Adrenal gland (tissue), 12 donors: ENCODE data around the gene TDRD12. TPM values are rescaled to one million over a fixed set of nuclear protein-coding genes. Genes with fewer than 3 reads are reported as not detected.

Experiments
- DNase-seq, 7 donors: peaks; one replicate each; pipeline ENCODE4 v3.0.0-alpha.2; 2019 to 2020
- H3K27ac ChIP-seq, 5 donors: fragments of 200-600 bp; sonication (generic) in 4 of 5; 1 replicate in 3 of 5; 2 replicates in 2 of 5; pipeline versions ENCODE4 v1.5.1 to v1.8.0; 2016 to 2020; ENCODE audit warnings: mild to moderate bottlenecking in 1 of 5
- H3K27me3 ChIP-seq: fragments of 200-600 bp; 2 replicates; pipeline ENCODE4 v1.8.0; 2021
- H3K36me3 ChIP-seq, 2 donors: fragments of 200-600 bp; replicated peaks in 1 of 2; 1 replicate in 1 of 2; 2 replicates in 1 of 2; pipeline versions ENCODE4 v1.5.1 to v1.8.0; 2018 to 2022
- H3K4me1 ChIP-seq, 2 donors: fragments of 200-600 bp; replicated peaks in 1 of 2; 1 replicate in 1 of 2; 2 replicates in 1 of 2; pipeline versions ENCODE4 v1.5.1 to v1.8.0; 2018 to 2021
- H3K4me3 ChIP-seq, 4 donors: fragments of 200-600 bp; sonication (generic) in 3 of 4; one replicate each; pipeline ENCODE4 v1.5.1; 2016 to 2018
- H3K9me3 ChIP-seq, 3 donors: fragments of 200-600 bp; sonication (generic) in 1 of 3; replicated peaks in 1 of 3; 1 replicate in 2 of 3; 2 replicates in 1 of 3; pipeline versions ENCODE4 v1.5.1 to v1.8.0; 2016 to 2021
- POLR2A ChIP-seq, 2 donors: fragments of 450-650 bp; IDR thresholded peaks; one replicate each; pipeline ENCODE4 v1.6.1; 2017; ENCODE audit warnings: antibody characterized with exemption in 2 of 2, mild to moderate bottlenecking in 2 of 2, moderate library complexity in 1 of 2
- WGBS, 4 donors: extraction: QIAGEN DNeasy Blood & Tissue Kit in 2 of 4; methylation state at CpG; one replicate each; pipeline versions ENCODE4 v1.1.5 to v1.1.7; 2013 to 2017; 5-methylcytosine and 5-hydroxymethylcytosine counted together
- intact Hi-C, 2 donors: fragments of 100-400 bp; cut with DNase I; formaldehyde crosslinking; loops; one replicate each; pipeline versions ENCODE4 v1.14.1 to v1.15.0; 2022 to 2023
- polyA plus RNA-seq, 3 donors: library from polyadenylated mRNA; stranded (reverse); fragments of 200-250 nt in 2 of 3; fragments of 350-450 nt in 1 of 3; fragmentation: Illumina TruSeq in 1 of 3; extraction: RNeasy Lipid Tissue Mini Kit (QIAGEN cat#74804) in 1 of 3; gene quantifications; one replicate each; pipeline ENCODE4 v1.2.3, GENCODE V29; 2013 to 2014
- total RNA-seq, 9 donors: library from RNA; depleted of rRNA in 4 of 9; stranded (reverse); fragments of >200 nt in 4 of 9; fragments of 120-200 nt in 1 of 9; fragmentation: NEBNext Ultra II Directional in 1 of 9; extraction: Animal tissue kit (Norgen Biotek cat#: 25700) in 1 of 9; gene quantifications; one replicate each; pipeline versions ENCODE4 v1.1.0 to v1.2.4, GENCODE V29; 2013 to 2023
- TF ChIP-seq, protein P1 (sequence below), 6 experiments: fragments of 450-650 bp in 4 of 6; fragments of 200-600 bp in 2 of 6; sonication (generic) in 1 of 6; IDR thresholded peaks; 1 replicate in 5 of 6; 2 replicates in 1 of 6; pipeline versions ENCODE4 v1.5.1 to v1.8.0; 2016 to 2021; ENCODE audit warnings: antibody characterized with exemption in 6 of 6, mild to moderate bottlenecking in 2 of 6, moderate library complexity in 1 of 6
- donor health status: healthy with polysubstance abuse.
- donor health status: Bipolar disorder and iron deficiency.
- donor health status: DM: yes; HTN: yes; CAD: no.
- donor health status: DM: no; HTN: no; CAD: no.
- donor health status: DM: no; HTN: no; CAD: no.
- donor health status: DM: yes; HTN: yes; CAD: no.

The TDRD12 gene
- total and polyA plus RNA-seq, 12 donors: 0.08 to 3.7 (median 1.1) TPM; not detected in 2

DNA sequence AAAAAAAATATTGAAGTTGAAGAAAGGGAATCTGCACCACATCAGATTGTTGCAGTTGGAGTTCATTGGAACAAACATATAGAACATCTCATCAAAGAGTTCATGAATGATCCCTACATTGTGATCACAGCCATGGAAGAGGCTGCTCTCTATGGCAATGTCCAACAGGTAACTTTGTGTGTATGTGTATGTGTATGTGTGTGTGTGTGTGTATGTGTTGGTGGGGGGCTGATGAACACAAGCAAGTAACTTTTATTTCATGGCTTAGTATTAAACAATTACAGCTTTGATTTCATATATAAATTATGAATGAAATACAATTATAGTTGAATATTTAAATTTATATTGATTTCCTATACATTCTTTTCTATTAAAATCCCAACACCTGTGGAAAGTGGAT is 80.6 kb downstream of the TDRD12 start:
- no peak for TF ChIP-seq POLR2A (IDR thresholded peaks at IDR 0.05)
- TF ChIP-seq, protein P1, sequence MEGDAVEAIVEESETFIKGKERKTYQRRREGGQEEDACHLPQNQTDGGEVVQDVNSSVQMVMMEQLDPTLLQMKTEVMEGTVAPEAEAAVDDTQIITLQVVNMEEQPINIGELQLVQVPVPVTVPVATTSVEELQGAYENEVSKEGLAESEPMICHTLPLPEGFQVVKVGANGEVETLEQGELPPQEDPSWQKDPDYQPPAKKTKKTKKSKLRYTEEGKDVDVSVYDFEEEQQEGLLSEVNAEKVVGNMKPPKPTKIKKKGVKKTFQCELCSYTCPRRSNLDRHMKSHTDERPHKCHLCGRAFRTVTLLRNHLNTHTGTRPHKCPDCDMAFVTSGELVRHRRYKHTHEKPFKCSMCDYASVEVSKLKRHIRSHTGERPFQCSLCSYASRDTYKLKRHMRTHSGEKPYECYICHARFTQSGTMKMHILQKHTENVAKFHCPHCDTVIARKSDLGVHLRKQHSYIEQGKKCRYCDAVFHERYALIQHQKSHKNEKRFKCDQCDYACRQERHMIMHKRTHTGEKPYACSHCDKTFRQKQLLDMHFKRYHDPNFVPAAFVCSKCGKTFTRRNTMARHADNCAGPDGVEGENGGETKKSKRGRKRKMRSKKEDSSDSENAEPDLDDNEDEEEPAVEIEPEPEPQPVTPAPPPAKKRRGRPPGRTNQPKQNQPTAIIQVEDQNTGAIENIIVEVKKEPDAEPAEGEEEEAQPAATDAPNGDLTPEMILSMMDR (IDR thresholded peaks at IDR 0.05): no peak
- H3K9me3 ChIP-seq: no peaks in the 10 kb centered on the region
- DNase-seq: no peak
- H3K27ac ChIP-seq: no peak overlapping the region
- no peak overlapping the region for H3K4me3 ChIP-seq
- no peaks in the 10 kb centered on the region for H3K4me1 ChIP-seq
- intact Hi-C loops: no loop called here
- no peaks in the 10 kb centered on the region for H3K27me3 ChIP-seq
- no peaks in the 10 kb centered on the region for H3K36me3 ChIP-seq

DNA sequence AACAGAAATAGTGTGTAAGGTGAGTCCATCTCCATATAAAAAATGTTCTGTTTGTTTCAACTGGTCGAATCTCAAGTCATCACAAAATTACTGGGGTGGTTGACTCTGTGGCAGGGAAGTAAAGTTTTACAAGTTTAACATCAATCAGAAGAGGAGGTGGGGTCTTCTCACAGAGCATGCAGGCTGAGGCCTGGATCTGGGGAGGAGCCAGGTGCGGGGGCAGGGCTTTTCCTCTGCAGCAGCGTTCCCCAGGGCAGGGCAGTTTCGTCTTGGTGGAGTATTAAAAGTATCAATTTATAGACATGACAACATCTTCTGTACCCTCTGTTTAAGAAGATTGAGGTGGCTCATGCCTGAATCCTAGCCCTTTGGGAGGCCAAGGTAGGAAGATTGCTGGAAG is 81.2 kb downstream of the TDRD12 start:
- intact Hi-C loops: no loop called here
- no peaks in the 10 kb centered on the region for H3K9me3 ChIP-seq
- no peaks in the 10 kb centered on the region for H3K27me3 ChIP-seq
- 38 to 60% (median 47%) methylated on average over 4 of the region's 4 CpGs for WGBS, 4 donors
- H3K4me3 ChIP-seq: no peak overlapping the region
- no peaks in the 10 kb centered on the region for H3K36me3 ChIP-seq
- TF ChIP-seq POLR2A (IDR thresholded peaks at IDR 0.05): no peak
- TF ChIP-seq, protein P1 (IDR thresholded peaks at IDR 0.05): no peak
- no peaks in the 10 kb centered on the region for H3K4me1 ChIP-seq
- no peak overlapping the region for H3K27ac ChIP-seq
- no peak for DNase-seq

DNA sequence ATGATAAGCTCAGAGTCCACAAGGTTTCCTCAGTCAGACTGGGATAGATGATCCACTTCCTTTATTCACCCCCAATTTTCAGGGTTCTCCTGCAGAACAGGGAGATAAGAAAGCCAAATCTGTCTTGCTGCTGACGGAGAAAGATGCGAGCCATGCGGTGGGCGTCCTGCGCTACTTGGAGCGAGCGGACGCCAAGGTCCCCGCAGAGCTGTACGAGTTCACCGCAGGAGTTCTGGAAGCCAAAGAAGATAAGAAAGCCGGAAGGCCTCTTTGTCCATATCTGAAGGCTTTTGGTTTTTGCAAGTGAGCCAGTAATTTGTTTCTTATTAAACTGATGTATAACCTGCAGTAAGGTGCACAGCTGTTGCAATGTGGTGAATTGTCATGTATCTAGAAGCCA is 83.3 kb downstream of the TDRD12 start:
- no peak overlapping the region for H3K27ac ChIP-seq
- no peaks in the 10 kb centered on the region for H3K9me3 ChIP-seq
- H3K27me3 ChIP-seq: no peaks in the 10 kb centered on the region
- no peaks in the 10 kb centered on the region for H3K36me3 ChIP-seq
- intact Hi-C loops: no loop called here
- no peaks in the 10 kb centered on the region for H3K4me1 ChIP-seq
- no peak overlapping the region for H3K4me3 ChIP-seq
- WGBS, 4 donors: 84 to 88% (median 85%) methylated on average over 12 of the region's 12 CpGs
- TF ChIP-seq, protein P1 (IDR thresholded peaks at IDR 0.05): no peak
- no peak for DNase-seq

DNA sequence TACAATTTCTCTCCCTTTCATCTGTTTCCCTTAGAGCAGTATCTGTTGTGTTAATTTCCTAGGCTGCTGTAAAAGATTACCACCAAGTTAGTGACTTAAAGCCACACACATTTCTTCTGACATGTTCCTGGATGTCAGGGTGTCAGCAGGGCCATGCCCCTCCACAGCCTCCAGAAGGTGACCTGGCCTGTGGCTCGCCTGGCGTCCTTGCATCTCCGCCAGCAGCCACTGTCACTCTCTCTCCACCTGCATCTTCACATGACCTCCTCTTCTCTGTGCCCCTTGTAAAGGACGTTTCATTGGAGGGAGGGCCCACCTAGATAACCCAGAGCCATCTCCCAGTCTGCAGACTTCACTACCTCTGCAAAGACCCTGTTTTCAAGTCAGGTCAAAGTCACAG is 88.7 kb downstream of the TDRD12 start:
- intact Hi-C loops: no loop called here
- 66 to 75% (median 71%) methylated on average over 4 of the region's 4 CpGs for WGBS, 4 donors
- DNase-seq: no peak
- no peaks in the 10 kb centered on the region for H3K36me3 ChIP-seq
- no peak overlapping the region for H3K27ac ChIP-seq
- TF ChIP-seq POLR2A (IDR thresholded peaks at IDR 0.05): no peak
- TF ChIP-seq, protein P1 (IDR thresholded peaks at IDR 0.05): no peak
- H3K4me3 ChIP-seq: no peak overlapping the region
- H3K27me3 ChIP-seq: no peaks in the 10 kb centered on the region
- no peaks in the 10 kb centered on the region for H3K9me3 ChIP-seq
- peaks cover 2 to 13% of the 10 kb centered on the region in 2 donors for H3K4me1 ChIP-seq
